ENCODE data around the gene CSMD2.
"Not testable (repeated sequence)": the region's sequence is repeated elsewhere in the genome, so short reads cannot be mapped to it uniquely, and the experiment has no call there.

The CSMD2 gene

GRCh38 chr1:34164771-34165391 is at the start of gene CSMD2:
TSS of gene CSMD2 (minus strand) at chr1:34165230. CDS start at chr1:34165097, 133 bp downstream.
- DNase-seq (ENCODE audit: low spot score): peak; percentile 44

GRCh38 chr1:34213956-34214355 is 48.9 kb upstream of the CSMD2 start:
- no peak for DNase-seq (ENCODE audit: low spot score)

- no peak for DNase-seq (ENCODE audit: low spot score)
These were observed 47.6 kb upstream of the CSMD2 start for GRCh38 chr1:34212673-34213072.

- DNase-seq (ENCODE audit: low spot score): peak; percentile 16
These were observed 34.9 kb upstream of the CSMD2 start for GRCh38 chr1:34199927-34200326.

- DNase-seq (ENCODE audit: low spot score): no peak
These were observed 27.6 kb upstream of the CSMD2 start for GRCh38 chr1:34192621-34193020.

- no peak for DNase-seq (ENCODE audit: low spot score)
These were observed 25.7 kb upstream of the CSMD2 start for GRCh38 chr1:34190692-34191091.

- no peak for DNase-seq (ENCODE audit: low spot score)
These were observed 24.0 kb upstream of the CSMD2 start for GRCh38 chr1:34188985-34189384.

- DNase-seq (ENCODE audit: low spot score): no peak
These were observed 23.4 kb upstream of the CSMD2 start for GRCh38 chr1:34188418-34188817.

- DNase-seq (ENCODE audit: low spot score): no peak
These were observed 21.9 kb upstream of the CSMD2 start for GRCh38 chr1:34186741-34187494.

GRCh38 chr1:34183381-34183780 is 18.4 kb upstream of the CSMD2 start:
- not testable (repeated sequence) for DNase-seq (ENCODE audit: low spot score)

GRCh38 chr1:34178072-34178471 is 13.0 kb upstream of the CSMD2 start:
- DNase-seq (ENCODE audit: low spot score): no peak

- no peak for DNase-seq (ENCODE audit: low spot score)
These were observed 12.0 kb upstream of the CSMD2 start, which contains the start of gene C1orf94 for GRCh38 chr1:34176830-34177603. TSS of gene C1orf94 (plus strand) at chr1:34176907. CDS start at chr1:34177790, 883 bp downstream.

- no peak for DNase-seq (ENCODE audit: low spot score)
These were observed 10.7 kb upstream of the CSMD2 start for GRCh38 chr1:34175744-34176143.

GRCh38 chr1:34167389-34167788 is 2.4 kb upstream of the CSMD2 start:
- no peak for DNase-seq (ENCODE audit: low spot score)

GRCh38 chr1:34166625-34167361 is 1.8 kb upstream of the CSMD2 start:
- peak; percentile 78 for DNase-seq (ENCODE audit: low spot score)

GRCh38 chr1:34166191-34166624 is 1.2 kb upstream of the CSMD2 start:
- peak; percentile 21 for DNase-seq (ENCODE audit: low spot score)

- peak; percentile 22 for DNase-seq (ENCODE audit: low spot score)
These were observed 442 bp upstream of the CSMD2 start for GRCh38 chr1:34165422-34165921.

GRCh38 chr1:34163792-34164731 is 968 bp downstream of the CSMD2 start:
- no peak for DNase-seq (ENCODE audit: low spot score)

- DNase-seq (ENCODE audit: low spot score): peak; percentile 90
These were observed 1.9 kb downstream of the CSMD2 start for GRCh38 chr1:34162852-34163766.

GRCh38 chr1:34156739-34157138 is 8.3 kb downstream of the CSMD2 start:
- DNase-seq (ENCODE audit: low spot score): no peak
